AML-193 (cell line): ENCODE results near the gene RECK.
"Not testable (repeated sequence)": the region's sequence is repeated elsewhere in the genome, so short reads cannot be mapped to it uniquely, and the experiment has no call there.

Experiments
- DNase-seq, 2 experiments: peaks; one replicate each; lab custom pipeline; 2025; lab: John Stamatoyannopoulos, UW

Gene RECK

DNA sequence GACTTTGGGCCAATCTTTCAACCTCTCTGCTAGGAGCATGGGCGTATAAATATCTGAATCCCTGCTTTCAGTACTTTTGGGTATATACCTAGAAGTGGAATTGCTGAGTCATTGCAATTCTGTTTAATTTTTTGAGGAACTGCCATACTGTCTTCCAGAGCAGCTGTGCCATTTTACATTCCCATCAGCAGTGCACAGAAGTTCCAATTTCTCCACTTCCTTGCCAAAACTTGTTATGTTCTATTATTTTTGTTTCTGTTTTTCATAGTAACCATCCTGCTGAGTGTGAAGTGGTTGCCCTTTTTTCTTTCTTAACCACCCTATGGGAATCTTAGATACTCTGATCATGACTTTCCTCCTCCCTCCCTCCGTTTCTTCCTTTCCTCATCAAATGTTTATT is 121.4 kb downstream of the RECK start:
- DNase-seq: peak; percentile 33 to 56

DNA sequence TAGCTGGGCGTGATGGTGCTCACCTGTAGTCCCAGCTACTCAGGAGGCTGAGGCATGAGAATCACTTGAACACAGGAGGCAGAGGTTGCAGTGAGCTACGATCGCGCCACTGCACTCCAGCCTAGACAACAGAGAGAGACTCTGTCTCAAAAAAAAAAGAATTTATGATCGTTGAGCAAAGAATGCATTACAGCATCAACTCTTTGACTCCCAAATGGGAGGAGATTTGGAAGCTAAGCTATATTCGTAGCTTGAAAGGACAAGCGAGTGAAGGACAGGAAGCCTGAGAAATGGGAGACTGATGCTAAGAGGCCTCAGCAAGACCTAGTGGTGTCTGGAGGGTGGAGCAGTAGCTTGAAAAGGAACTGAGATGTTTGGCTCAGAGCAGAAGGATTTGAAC is 122.2 kb downstream of the RECK start:
- no peak for DNase-seq

DNA sequence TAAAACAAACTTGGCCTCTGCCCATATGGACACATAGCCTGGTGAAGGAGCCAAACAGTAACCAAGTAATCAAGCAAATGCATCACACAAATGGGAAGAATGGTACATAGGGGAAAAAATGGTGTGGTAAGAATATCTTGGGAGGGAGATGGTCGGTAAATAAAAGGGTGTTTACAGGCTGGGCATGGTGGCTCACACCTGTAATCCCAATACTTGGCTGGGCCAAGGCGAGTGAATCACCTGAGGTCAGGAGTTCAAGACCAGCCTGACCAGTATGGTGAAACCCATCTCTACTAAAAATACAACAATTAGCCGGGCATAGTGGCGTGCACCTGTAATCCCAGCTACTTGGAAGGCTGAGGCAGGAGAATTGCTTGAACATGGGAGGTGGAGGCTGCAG is 122.8 kb downstream of the RECK start:
- DNase-seq: not testable (repeated sequence)

DNA sequence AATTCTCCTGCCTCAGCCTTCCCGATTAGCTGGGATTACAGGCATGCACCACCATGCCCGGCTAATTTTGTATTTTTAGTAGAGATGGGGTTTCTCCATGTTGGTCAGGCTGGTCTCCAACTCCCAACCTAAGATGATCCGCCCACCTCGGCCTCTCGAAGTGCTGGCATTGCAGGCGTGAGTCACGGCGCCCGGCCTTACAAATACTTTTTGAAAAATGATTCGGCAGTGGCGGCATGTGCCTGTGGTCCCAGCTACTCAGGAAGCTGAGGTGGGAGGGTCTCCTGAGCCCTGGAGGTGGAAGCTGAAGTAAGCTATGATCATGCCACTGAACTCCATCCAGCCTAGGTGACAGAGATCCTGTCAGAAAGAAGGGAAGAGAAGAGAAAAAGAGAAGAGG is 123.4 kb downstream of the RECK start:
- not testable (repeated sequence) for DNase-seq

DNA sequence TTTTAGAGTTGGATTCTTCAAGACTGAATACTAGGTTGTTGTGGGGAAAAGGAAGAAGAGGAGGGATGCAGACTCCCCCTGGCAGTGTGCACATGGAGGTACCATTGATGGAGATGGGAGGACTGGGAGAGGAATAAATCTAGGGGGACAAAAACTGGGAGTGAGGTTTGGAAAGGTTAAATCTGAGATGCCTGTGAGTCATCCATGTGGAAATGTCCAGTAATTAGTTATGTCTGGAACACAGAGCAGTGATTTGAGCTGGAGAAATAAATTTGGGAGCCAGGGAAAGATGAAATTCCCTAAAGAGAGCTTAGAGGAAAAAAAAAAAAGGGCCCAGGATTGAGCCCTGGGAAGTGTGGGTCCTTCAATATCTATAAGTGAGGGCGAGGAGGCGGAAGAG is 124.5 kb downstream of the RECK start:
- no peak for DNase-seq

DNA sequence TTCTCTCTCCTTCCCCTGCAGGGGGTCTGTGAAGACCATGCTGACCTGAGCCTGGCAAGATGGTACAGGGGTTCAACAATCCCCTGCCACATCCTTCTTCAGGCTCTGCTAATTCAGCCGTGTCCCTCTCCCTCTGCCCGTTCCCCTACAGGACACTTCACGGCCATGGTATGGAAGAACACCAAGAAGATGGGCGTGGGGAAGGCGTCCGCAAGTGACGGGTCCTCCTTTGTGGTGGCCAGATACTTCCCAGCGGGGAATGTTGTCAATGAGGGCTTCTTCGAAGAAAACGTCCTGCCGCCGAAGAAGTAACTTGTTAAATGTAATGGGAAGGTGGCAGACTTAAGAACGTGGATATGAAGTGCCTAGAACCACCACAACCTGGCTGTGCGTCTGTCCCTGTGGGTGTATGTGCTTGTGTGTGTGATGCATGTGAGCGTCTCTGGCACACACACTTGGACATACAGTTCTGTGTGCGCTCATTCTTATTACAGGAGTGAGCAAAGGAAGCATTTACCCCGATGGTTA is 125.6 kb downstream of the RECK start:
- no peak for DNase-seq

DNA sequence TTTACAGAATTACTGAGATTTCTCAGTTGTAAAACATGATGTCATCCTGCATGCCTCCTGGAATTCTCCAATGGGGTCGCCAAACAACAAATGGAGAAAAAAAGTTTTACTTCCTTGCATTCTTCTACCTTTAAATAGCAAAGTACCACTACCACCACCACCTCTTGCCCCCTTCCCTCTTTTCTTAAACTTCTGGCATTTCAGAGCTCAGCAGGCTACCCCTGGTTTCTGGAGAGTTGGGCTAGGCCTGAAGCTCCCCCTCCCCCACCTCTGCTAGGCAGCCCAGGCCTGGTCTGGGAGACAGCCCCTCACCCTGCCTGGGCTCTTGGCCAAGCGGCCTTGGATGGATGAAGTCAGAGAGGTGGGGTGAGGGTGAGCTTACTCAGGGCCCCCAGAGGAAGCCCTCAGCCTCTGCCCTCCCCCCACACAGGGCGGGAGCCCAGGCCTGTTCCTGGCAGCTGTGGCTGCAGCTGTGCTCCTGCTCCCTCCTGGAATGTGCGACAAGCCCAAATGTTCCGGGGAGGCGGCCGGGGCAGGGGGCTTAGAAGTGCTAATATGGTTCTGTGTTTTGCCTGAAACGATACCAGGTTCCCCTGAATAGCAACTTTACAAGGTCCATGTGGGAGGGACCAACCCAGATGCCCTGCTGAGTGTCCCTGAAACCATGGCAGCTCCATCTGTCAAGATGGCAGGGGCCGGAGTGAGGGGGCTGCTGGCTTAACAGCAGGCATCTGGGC is 126.5 kb downstream of the RECK start:
- DNase-seq: no peak

DNA sequence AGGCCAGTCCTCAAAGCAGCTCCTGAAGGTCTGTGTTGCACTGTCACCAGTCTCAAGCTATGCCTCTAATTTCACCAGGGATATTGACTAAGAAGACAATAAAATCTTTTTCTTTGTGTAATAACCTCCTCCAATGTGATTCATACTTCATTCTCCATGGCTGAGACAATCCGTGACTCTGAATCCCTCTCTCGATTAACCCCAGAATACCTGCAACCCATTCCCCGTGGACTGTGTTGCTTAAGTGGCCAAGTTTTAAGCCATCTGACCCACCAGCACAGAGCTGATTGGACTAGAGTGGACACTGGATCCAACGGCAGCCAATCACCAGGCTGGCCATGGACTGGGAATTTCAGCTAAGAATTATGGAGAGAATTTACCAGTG is 127.1 kb downstream of the RECK start:
- no peak for DNase-seq

DNA sequence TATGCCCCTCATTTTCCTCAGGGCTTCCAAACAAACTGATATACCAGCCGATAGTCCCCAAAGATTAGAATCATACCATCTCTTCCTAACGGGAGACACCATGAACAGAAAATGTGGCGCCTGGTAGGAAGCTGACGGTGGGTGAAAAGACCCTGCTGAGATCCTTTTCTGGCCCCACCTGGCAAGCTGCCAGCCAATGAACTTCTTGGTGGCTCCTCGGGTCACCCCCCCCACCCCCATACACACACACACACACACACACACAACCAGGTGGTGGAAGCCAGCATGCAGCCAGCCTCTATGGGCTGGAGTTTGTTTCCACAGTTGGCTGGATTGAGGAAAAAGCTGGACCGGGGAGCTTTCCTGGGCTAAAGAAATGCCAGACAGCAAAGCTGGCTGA is 127.7 kb downstream of the RECK start:
- no peak for DNase-seq

DNA sequence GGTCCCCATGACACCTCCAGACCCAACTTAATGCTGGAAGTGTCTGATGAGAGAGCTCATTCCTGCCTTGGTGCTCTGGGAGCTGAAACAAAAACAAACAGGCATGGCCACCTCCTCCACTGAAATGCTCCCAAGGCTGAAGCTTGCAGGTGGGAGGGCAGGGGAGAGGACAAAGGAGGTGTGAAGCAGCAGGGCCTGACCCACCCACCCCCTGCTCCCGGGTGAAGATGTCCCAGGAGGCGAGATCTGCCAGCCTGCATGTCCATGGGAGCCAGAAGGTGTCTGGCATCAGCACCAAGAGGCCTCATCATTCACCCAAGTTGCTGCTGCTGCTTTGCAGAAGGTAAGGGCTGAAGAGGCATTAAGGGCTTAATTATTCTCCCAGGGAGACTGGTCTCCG is 128.3 kb downstream of the RECK start:
- DNase-seq: no peak

DNA sequence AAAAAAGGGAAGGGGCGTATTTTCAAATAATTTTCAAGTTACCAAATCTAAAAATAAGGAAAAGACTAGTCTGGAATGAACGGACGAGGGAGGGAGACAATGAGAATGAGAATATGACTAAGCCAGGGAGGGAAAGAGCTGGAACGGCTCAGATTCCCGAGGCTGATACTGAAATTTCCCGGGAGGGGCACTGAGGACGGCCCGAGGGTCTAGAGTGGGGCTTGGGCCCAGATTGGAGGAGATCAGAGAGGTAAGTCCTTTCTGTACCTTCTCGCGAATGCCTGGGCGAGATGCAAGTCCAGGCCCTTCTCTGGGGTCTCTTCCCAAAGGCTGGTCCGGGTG is 129.1 kb downstream of the RECK start:
- no peak for DNase-seq

DNA sequence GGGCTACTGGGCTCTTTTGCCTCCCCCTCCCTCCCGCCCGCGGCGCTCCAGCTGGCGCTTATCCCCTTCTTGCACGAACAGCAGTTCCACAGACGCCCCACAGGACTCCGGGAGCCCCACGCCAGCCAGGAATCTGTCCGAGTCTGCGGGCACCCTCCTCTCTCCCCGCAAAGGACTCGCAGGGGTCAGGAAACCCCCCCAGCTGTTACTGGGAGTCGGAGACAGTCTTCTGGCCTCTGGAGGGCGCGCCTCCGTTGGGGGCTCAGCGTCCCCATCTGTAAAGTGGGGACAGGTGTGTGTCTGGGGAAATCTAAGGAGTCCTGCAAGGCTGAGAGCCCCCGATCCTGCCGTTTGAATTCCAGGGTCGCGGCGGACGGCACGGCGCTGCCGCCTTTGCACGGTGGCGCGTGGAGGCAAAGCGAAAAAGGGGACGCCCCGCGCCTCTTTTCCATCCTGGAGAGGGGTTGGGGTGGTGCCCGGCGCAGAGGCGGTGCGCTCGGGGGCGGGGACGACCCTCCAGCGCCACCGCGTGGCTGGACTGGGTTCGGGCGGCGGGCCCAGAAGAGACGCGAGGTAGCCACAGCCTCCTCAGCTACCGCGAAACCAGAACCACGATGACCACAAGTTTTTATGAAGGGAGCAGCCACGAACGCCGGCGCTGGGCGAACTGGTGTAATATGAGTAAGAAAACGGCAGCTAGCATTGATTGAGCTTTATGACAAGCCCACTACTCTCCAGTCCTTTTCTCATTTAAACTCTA is 129.6 kb downstream of the RECK start:
- DNase-seq: peak; percentile 64

DNA sequence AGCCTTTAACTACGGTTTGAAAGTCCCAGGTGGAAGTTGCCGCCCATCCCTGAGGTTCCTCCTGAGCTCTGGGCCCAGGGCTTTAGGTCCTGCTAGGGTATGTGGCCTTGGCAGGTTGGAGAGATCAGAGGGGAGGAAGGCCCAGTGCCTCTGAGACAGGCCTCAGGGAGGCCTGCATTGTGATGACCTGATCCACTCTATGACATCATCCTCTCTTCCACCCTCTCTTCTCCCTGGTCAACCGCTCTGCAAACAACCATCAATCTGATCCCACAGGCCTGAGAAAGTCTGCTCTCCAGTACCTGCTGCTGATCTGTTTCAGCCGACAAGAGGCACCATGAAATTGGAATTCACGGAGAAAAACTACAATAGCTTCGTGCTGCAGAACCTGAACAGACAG is 132.5 kb downstream of the RECK start, which contains the start of gene CCIN:
Gene CCIN, plus strand, starts transcription at position 223 of the 400 bp plus-strand sequence. Its CDS starts 115 bp downstream, at position 338.
- DNase-seq: no peak

DNA sequence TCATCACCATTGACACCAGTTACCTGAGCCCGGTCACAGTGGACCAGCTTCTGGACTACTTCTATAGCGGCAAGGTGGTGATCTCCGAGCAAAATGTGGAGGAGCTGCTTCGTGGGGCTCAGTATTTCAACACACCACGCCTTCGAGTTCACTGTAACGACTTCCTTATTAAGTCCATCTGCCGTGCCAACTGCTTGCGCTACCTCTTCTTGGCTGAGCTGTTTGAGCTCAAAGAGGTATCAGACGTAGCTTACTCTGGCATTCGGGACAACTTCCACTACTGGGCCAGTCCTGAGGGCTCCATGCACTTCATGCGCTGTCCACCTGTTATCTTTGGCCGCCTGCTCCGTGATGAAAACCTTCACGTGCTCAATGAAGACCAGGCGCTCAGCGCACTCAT is 133.0 kb downstream of the RECK start:
- DNase-seq: no peak

DNA sequence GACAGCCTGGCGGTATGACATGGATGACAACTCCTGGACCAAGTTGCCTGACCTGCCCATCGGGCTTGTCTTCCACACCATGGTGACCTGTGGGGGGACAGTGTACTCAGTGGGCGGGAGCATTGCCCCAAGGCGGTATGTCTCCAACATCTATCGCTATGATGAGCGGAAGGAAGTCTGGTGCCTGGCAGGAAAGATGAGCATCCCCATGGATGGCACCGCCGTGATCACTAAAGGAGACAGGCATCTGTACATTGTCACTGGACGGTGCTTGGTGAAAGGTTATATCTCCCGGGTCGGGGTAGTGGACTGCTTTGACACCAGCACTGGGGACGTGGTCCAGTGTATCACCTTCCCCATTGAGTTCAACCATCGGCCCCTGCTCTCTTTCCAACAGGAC is 133.8 kb downstream of the RECK start:
- DNase-seq: no peak

DNA sequence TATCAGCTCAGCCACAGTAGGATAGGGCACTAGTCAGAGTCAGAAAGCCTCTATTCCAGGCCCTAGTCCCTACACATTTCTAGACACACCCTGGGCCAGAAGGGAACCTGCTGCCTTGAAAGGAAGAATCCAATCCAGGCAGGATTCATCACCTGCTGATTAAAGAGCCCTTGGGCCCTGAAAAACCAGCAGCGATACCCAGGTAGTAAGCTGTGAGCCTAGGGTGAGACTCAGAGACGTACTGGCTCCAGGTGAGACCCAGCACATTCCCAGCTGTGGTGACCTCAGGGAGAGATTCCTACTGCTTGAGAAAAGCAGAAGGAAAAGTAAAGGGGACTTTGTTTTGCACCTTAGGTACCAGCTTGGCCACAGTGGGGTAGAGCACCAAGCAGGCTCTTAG is 137.1 kb downstream of the RECK start:
- no peak for DNase-seq
